Neural progenitor cell (in vitro differentiated cells): ENCODE results near the gene FNDC8. TPM values are rescaled to one million over a fixed set of nuclear protein-coding genes. Genes with fewer than 3 reads are reported as not detected.

ENCODE experiments used
- DNase-seq: peaks from one replicate; pipeline ENCODE4 v3.0.0-alpha.2; 2016; ENCODE audit warnings: low spot score
- H2AFZ ChIP-seq: fragments of 200-600 bp; sonication (generic); replicated peaks from 2 replicates; pipeline ENCODE4 v1.6.1; 2016; ENCODE audit warnings: antibody characterized with exemption
- H3F3A ChIP-seq: fragments of 200-600 bp; sonication (generic); 2 replicates; pipeline ENCODE4 v1.6.1; 2016; ENCODE audit warnings: antibody characterized with exemption, low read depth
- H3K27ac ChIP-seq: fragments of 200-600 bp; sonication (generic); 2 replicates; pipeline ENCODE4 v1.5.1; 2016; ENCODE audit warnings: mild to moderate bottlenecking
- H3K27me3 ChIP-seq: fragments of 200-600 bp; sonication (generic); 2 replicates; pipeline ENCODE4 v1.6.1; 2016; ENCODE audit warnings: mild to moderate bottlenecking, moderate library complexity
- H3K36me3 ChIP-seq: fragments of 200-600 bp; sonication (generic); 2 replicates; pipeline ENCODE4 v1.5.1; 2016
- H3K4me1 ChIP-seq: fragments of 200-600 bp; sonication (generic); 2 replicates; pipeline ENCODE4 v1.6.1; 2016; ENCODE audit warnings: mixed run types
- H3K4me2 ChIP-seq: fragments of 200-600 bp; sonication (generic); 2 replicates; pipeline ENCODE4 v1.6.1; 2016
- H3K4me3 ChIP-seq: fragments of 200-600 bp; sonication (generic); 2 replicates; pipeline ENCODE4 v1.5.1; 2016
- H3K79me2 ChIP-seq: fragments of 200-600 bp; sonication (generic); 2 replicates; pipeline ENCODE4 v1.6.1; 2016; ENCODE audit warnings: low read depth
- H3K9ac ChIP-seq: fragments of 200-600 bp; sonication (generic); 2 replicates; pipeline ENCODE4 v1.6.1; 2016
- H3K9me3 ChIP-seq: fragments of 200-600 bp; sonication (generic); 2 replicates; pipeline ENCODE4 v1.5.1; 2016; ENCODE audit warnings: low read depth
- H4K20me1 ChIP-seq: fragments of 200-600 bp; sonication (generic); 2 replicates; pipeline ENCODE4 v1.6.1; 2016; ENCODE audit warnings: low read depth
- H3K27ac Mint-ChIP-seq: 3 replicates; pipeline ENCODE4 v1.8.0; 2021; ENCODE audit warnings: mixed read lengths
- H3K27me3 Mint-ChIP-seq: 2 replicates; pipeline ENCODE4 v1.8.0; 2022; ENCODE audit warnings: low read depth, mild to moderate bottlenecking, inconsistent platforms, moderate library complexity, mixed read lengths; ENCODE audit not compliant: insufficient read depth
- H3K36me3 Mint-ChIP-seq: 3 replicates; pipeline ENCODE4 v1.8.0; 2021; ENCODE audit warnings: mixed read lengths
- H3K4me1 Mint-ChIP-seq: 3 replicates; pipeline ENCODE4 v1.8.0; 2021; ENCODE audit warnings: mixed read lengths
- H3K4me3 Mint-ChIP-seq: 3 replicates; pipeline ENCODE4 v1.8.0; 2021; ENCODE audit warnings: mild to moderate bottlenecking, moderate library complexity, mixed read lengths
- H3K9me3 Mint-ChIP-seq: 3 replicates; pipeline ENCODE4 v1.8.0; 2020; ENCODE audit warnings: mixed read lengths
- EZH2 ChIP-seq: fragments of 200-600 bp; sonication (generic); IDR thresholded peaks from 2 replicates; pipeline ENCODE4 v1.6.1; 2017; ENCODE audit warnings: antibody characterized with exemption, mild to moderate bottlenecking, moderate library complexity
- EZH2phosphoT487 ChIP-seq: fragments of 200-600 bp; sonication (generic); IDR thresholded peaks from 2 replicates; pipeline ENCODE4 v1.6.1; 2017; ENCODE audit warnings: antibody characterized with exemption
- total RNA-seq: library from RNA; depleted of rRNA; stranded (reverse); fragments of >200 nt; gene quantifications from 2 replicates; pipeline ENCODE4 v1.2.3, GENCODE V29; 2015; ENCODE audit warnings: low replicate concordance
- TF ChIP-seq, protein P1 (sequence below): fragments of 200-600 bp; sonication (generic); IDR thresholded peaks from 2 replicates; pipeline ENCODE4 v1.5.1; 2017; ENCODE audit warnings: antibody characterized with exemption, mild to moderate bottlenecking

The FNDC8 gene
- total RNA-seq, 1 donor from 2014 or later = not detected

DNA sequence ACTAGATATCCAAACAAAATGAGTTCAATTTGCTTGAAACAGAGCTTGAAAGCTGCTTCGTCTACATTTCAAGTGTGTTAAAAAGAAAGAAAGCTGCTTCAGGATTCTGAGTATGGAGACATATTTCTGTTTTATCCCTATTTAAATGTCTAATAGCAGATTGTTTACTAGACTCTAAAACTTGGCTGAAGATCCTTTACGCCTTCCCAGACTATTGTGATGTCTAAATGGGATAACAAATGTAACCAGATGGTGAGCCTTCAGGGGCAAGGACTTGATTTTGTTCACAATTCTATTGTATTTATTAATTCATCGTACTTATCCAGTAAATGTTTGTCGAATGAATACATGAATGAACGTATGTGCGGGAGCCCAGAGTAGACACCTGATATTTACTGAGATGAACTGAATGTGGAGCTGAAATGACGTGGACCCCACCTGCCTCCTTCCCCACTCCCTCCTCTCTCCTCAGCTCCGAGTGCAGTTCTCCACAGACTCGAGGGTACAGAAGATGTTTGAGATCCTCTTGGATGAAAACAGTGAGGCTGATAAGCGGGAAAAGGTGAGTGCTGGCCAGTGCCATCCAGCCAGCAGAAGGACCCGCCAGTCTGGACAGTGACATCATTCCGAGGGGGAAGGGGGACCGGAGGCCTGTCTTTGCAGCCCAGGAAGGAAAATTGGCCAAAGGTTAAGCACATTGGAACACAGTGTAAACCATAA is 31.2 kb downstream of the FNDC8 start:
- Histone ChIP-seq H3K36me3 (no peaks in the 10 kb centered on the region), H4K20me1 (no peaks in the 10 kb centered on the region), H3K27me3 (no peaks in the 10 kb centered on the region), H3K9ac (no peak overlapping the region), H3K4me3 (no peak overlapping the region), H3K27ac (no peak overlapping the region), H2AFZ (no peak overlapping the region), H3F3A (no peaks in the 10 kb centered on the region), H3K79me2 (no peaks in the 10 kb centered on the region), H3K9me3 (no peaks in the 10 kb centered on the region), H3K4me1 (no peaks in the 10 kb centered on the region), H3K4me2 (no peak overlapping the region)
- Mint-ChIP-seq H3K4me1 (no peaks in the 10 kb centered on the region), H3K36me3 (no peaks in the 10 kb centered on the region), H3K27me3 (peaks cover 4% of the 10 kb centered on the region), H3K9me3 (no peaks in the 10 kb centered on the region), H3K27ac (no peak overlapping the region), H3K4me3 (no peak overlapping the region)
- TF ChIP-seq, protein P1, sequence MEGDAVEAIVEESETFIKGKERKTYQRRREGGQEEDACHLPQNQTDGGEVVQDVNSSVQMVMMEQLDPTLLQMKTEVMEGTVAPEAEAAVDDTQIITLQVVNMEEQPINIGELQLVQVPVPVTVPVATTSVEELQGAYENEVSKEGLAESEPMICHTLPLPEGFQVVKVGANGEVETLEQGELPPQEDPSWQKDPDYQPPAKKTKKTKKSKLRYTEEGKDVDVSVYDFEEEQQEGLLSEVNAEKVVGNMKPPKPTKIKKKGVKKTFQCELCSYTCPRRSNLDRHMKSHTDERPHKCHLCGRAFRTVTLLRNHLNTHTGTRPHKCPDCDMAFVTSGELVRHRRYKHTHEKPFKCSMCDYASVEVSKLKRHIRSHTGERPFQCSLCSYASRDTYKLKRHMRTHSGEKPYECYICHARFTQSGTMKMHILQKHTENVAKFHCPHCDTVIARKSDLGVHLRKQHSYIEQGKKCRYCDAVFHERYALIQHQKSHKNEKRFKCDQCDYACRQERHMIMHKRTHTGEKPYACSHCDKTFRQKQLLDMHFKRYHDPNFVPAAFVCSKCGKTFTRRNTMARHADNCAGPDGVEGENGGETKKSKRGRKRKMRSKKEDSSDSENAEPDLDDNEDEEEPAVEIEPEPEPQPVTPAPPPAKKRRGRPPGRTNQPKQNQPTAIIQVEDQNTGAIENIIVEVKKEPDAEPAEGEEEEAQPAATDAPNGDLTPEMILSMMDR = no peak
- TF ChIP-seq EZH2 (no peak), EZH2phosphoT487 (no peak)
- no peak for DNase-seq

DNA sequence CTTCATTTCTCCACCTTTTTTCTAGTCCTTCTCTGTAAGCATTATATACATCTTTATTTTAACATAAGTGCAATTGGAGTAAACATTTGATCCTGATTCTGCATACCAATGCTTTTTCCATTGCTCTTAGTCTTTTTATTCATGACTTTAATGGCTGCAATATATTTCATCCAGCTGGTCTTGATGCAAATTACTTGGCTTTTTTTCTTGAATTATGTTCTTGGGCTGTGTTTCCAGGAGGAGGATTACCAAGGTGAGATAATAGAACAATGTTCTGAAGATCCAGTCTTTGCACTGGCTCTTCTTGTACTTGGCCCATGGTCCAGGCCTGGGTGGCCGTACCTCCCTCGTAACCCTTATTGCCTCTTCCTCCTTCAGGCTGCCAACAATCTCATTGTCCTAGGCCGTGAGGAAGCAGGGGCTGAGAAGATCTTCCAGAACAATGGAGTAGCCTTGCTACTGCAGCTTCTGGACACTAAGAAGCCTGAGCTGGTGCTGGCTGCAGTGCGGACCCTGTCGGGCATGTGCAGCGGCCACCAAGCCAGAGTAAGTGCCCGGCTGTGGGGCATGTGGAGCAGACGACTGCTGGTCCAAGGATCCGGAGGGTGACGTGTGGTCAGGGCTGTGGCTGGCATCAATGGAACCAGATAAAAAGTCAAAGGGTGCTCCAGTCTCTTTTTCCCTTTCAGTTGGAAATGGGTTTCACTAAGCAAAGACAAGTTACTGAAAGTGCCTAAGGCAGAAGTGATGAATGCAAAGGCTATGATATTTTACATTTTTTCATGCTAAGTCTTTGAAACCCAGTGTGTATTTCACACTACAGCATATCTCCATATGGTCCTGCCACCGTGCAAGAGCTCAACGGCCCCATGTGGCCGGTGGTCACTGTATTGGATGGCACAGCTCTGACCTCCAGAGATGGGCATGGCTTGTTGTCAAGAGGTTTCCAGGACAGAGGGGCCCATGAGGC is 33.1 kb downstream of the FNDC8 start:
- H3K4me3 Mint-ChIP-seq = no peak overlapping the region

DNA sequence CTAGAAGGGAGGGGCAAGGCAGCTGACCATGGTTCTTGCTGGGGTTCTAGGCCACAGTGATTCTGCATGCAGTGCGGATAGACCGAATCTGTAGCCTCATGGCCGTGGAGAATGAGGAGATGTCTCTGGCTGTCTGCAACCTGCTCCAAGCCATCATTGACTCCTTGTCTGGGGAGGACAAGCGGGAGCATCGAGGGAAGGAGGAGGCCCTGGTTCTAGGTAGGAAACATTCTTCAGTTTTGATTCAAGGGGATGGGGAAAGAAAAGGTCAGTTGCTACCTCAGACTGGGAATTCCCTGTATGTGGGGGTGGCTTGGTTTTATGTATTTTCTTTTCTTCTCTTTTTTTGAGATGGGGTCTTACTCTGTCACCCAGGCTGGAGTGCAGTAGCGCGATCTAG is 33.8 kb downstream of the FNDC8 start:
- no peak overlapping the region for H3K4me3 ChIP-seq
- Mint-ChIP-seq H3K4me1 (no peaks in the 10 kb centered on the region), H3K27me3 (peaks cover 5% of the 10 kb centered on the region), H3K36me3 (no peaks in the 10 kb centered on the region), H3K4me3 (no peak overlapping the region), H3K9me3 (no peaks in the 10 kb centered on the region), H3K27ac (no peak overlapping the region)
- TF ChIP-seq, protein P1 = no peak
- TF ChIP-seq EZH2phosphoT487 (no peak), EZH2 (no peak)
- H3K79me2 ChIP-seq = no peaks in the 10 kb centered on the region
- no peak overlapping the region for H3K9ac ChIP-seq
- no peaks in the 10 kb centered on the region for H4K20me1 ChIP-seq
- H3K27ac ChIP-seq = no peak overlapping the region
- no peaks in the 10 kb centered on the region for H3K4me1 ChIP-seq
- H3F3A ChIP-seq = no peaks in the 10 kb centered on the region
- no peak overlapping the region for H2AFZ ChIP-seq
- no peak overlapping the region for H3K4me2 ChIP-seq
- no peaks in the 10 kb centered on the region for H3K9me3 ChIP-seq
- H3K36me3 ChIP-seq = no peaks in the 10 kb centered on the region
- no peak for DNase-seq
- no peaks in the 10 kb centered on the region for H3K27me3 ChIP-seq

More for the DNA sequence above, 33.1 kb downstream of the FNDC8 start:
- H3K79me2 ChIP-seq = no peaks in the 10 kb centered on the region
- no peak for DNase-seq
- H3K9me3 ChIP-seq = no peaks in the 10 kb centered on the region
- no peak overlapping the region for H3K4me3 ChIP-seq
- Mint-ChIP-seq H3K9me3 (no peaks in the 10 kb centered on the region), H3K27ac (no peak overlapping the region), H3K27me3 (peaks cover 4% of the 10 kb centered on the region), H3K36me3 (no peaks in the 10 kb centered on the region), H3K4me1 (no peaks in the 10 kb centered on the region)
- H3K4me1 ChIP-seq = no peaks in the 10 kb centered on the region
- H3K27me3 ChIP-seq = no peaks in the 10 kb centered on the region
- no peak overlapping the region for H3K27ac ChIP-seq
- no peaks in the 10 kb centered on the region for H3F3A ChIP-seq
- no peaks in the 10 kb centered on the region for H4K20me1 ChIP-seq
- no peak overlapping the region for H3K4me2 ChIP-seq
- H2AFZ ChIP-seq = no peak overlapping the region
- no peak overlapping the region for H3K9ac ChIP-seq
- TF ChIP-seq EZH2 (no peak), EZH2phosphoT487 (no peak)
- TF ChIP-seq, protein P1 = no peak
- no peaks in the 10 kb centered on the region for H3K36me3 ChIP-seq
